GM23338 (cell line): ENCODE data around the gene SIL1. TPM values are rescaled to one million over a fixed set of nuclear protein-coding genes. Genes with fewer than 3 reads are reported as not detected.
A peak's percentile ranks its signal among the peaks of the same experiment; 100 is the strongest.

Experiments used
- ATAC-seq: fragments of 200-7000 bp; cut with Tn5 transposase; 3 replicates; pipeline ENCODE4 v1.9.1; 2020
- DNase-seq: peaks from one replicate; pipeline ENCODE4 v3.0.0-alpha.2; 2015; ENCODE audit warnings: low spot score
- H2AFZ ChIP-seq: fragments of 200-600 bp; sonication (generic); 2 replicates; pipeline ENCODE4 v1.8.0; 2016; ENCODE audit warnings: antibody characterized with exemption, mild to moderate bottlenecking, moderate library complexity
- H3F3A ChIP-seq: fragments of 200-600 bp; sonication (generic); replicated peaks from 2 replicates; pipeline ENCODE4 v1.8.0; 2017; ENCODE audit warnings: antibody characterized with exemption, mixed run types, low read depth
- H3K27ac ChIP-seq: fragments of 200-600 bp; sonication (generic); 2 replicates; pipeline ENCODE4 v1.6.1; 2016; ENCODE audit warnings: low read depth
- H3K27me3 ChIP-seq: fragments of 200-600 bp; sonication (generic); 2 replicates; pipeline ENCODE4 v1.8.0; 2016; ENCODE audit warnings: mild to moderate bottlenecking, mixed run types, moderate library complexity; ENCODE audit not compliant: insufficient read depth
- H3K36me3 ChIP-seq: fragments of 200-600 bp; sonication (generic); 2 replicates; pipeline ENCODE4 v1.8.0; 2016; ENCODE audit warnings: mild to moderate bottlenecking; ENCODE audit not compliant: insufficient read depth
- H3K4me1 ChIP-seq: fragments of 200-600 bp; sonication (generic); 2 replicates; pipeline ENCODE4 v1.8.0; 2016; ENCODE audit warnings: mild to moderate bottlenecking, moderate library complexity; ENCODE audit not compliant: insufficient read depth
- H3K4me2 ChIP-seq: fragments of 200-600 bp; sonication (generic); 2 replicates; pipeline ENCODE4 v1.7.1; 2017; ENCODE audit warnings: mixed run types
- H3K4me3 ChIP-seq: fragments of 200-600 bp; sonication (generic); 2 replicates; pipeline ENCODE4 v1.6.1; 2016; ENCODE audit warnings: mixed run types
- H3K79me2 ChIP-seq: fragments of 200-600 bp; sonication (generic); replicated peaks from 2 replicates; pipeline ENCODE4 v1.8.0; 2017; ENCODE audit warnings: mild to moderate bottlenecking; ENCODE audit not compliant: insufficient read depth
- H3K9me2 ChIP-seq: fragments of 200-600 bp; sonication (generic); 2 replicates; pipeline ENCODE4 v1.8.0; 2017; ENCODE audit not compliant: insufficient read depth
- H4K20me1 ChIP-seq: fragments of 200-600 bp; sonication (generic); replicated peaks from 2 replicates; pipeline ENCODE4 v1.8.0; 2017; ENCODE audit warnings: mild to moderate bottlenecking; ENCODE audit not compliant: insufficient read depth
- H3K27ac Mint-ChIP-seq: 2 replicates; pipeline ENCODE4 v1.8.0; 2020; ENCODE audit warnings: inconsistent platforms, mild to moderate bottlenecking, moderate library complexity, mixed read lengths
- H3K27me3 Mint-ChIP-seq: 3 replicates; pipeline ENCODE4 v1.8.0; 2022; ENCODE audit warnings: low read depth, mild to moderate bottlenecking, moderate library complexity, mixed read lengths, inconsistent platforms; ENCODE audit not compliant: insufficient read depth, poor library complexity
- H3K36me3 Mint-ChIP-seq: 3 replicates; pipeline ENCODE4 v1.8.0; 2021; ENCODE audit warnings: low read depth, mild to moderate bottlenecking, inconsistent platforms, moderate library complexity, mixed read lengths
- H3K4me1 Mint-ChIP-seq: 3 replicates; pipeline ENCODE4 v1.8.0; 2020; ENCODE audit warnings: mild to moderate bottlenecking, inconsistent platforms, mixed read lengths
- H3K4me3 Mint-ChIP-seq: 3 replicates; pipeline ENCODE4 v1.8.0; 2021; ENCODE audit warnings: moderate library complexity, mild to moderate bottlenecking, inconsistent platforms, mixed read lengths
- H3K9me3 Mint-ChIP-seq: 3 replicates; pipeline ENCODE4 v1.8.0; 2020; ENCODE audit warnings: moderate library complexity, mild to moderate bottlenecking, inconsistent platforms, mixed read lengths
- CTCF ChIP-seq, 2 experiments: fragments of 200-600 bp in 1 of 2; sonication (generic) in 1 of 2; conservative IDR thresholded peaks; 2 replicates each; pipeline versions ENCODE4 v1.5.1 to v1.6.1; 2016 to 2017; ENCODE audit warnings: antibody characterized with exemption in 2 of 2, low read depth in 2 of 2, mild to moderate bottlenecking in 2 of 2, moderate library complexity in 1 of 2
- ETS1 ChIP-seq: IDR thresholded peaks from 2 replicates; pipeline ENCODE4 v1.6.1; 2016; ENCODE audit warnings: antibody characterized with exemption
- EZH2 ChIP-seq: fragments of 200-600 bp; sonication (generic); IDR thresholded peaks from one replicate; pipeline ENCODE4 v1.8.0; 2017; ENCODE audit warnings: antibody characterized with exemption, mild to moderate bottlenecking, low read depth; ENCODE audit not compliant: unreplicated experiment
- EZH2phosphoT487 ChIP-seq: fragments of 200-600 bp; sonication (generic); IDR thresholded peaks from one replicate; pipeline ENCODE4 v1.8.1; 2018; ENCODE audit warnings: antibody characterized with exemption; ENCODE audit not compliant: unreplicated experiment
- JUNB ChIP-seq: IDR thresholded peaks from one replicate; pipeline ENCODE4 v1.6.1; 2016; ENCODE audit warnings: antibody characterized with exemption; ENCODE audit not compliant: unreplicated experiment
- NANOG ChIP-seq: IDR thresholded peaks from 2 replicates; pipeline ENCODE4 v1.6.1; 2016; ENCODE audit warnings: antibody characterized with exemption, borderline replicate concordance
- POLR2AphosphoS5 ChIP-seq: IDR thresholded peaks from 2 replicates; pipeline ENCODE4 v1.6.1; 2016; ENCODE audit warnings: antibody characterized with exemption, low read depth
- REST ChIP-seq: IDR thresholded peaks from one replicate; pipeline ENCODE4 v1.6.1; 2018; ENCODE audit warnings: antibody characterized with exemption; ENCODE audit not compliant: unreplicated experiment
- STAT1 ChIP-seq: IDR thresholded peaks from one replicate; pipeline ENCODE4 v1.6.1; 2016; ENCODE audit warnings: antibody characterized with exemption; ENCODE audit not compliant: unreplicated experiment
- ZNF114 ChIP-seq: fragments of 250-450 bp; sonication (Bioruptor Pico); IDR thresholded peaks from 2 replicates; pipeline ENCODE4 v1.5.0; 2020; ENCODE audit warnings: mild to moderate bottlenecking, moderate library complexity
- ZNF331 ChIP-seq: fragments of 250-450 bp; sonication (Bioruptor Pico); IDR thresholded peaks from 2 replicates; pipeline ENCODE4 v1.5.0; 2020; ENCODE audit warnings: low read depth, mild to moderate bottlenecking, moderate library complexity
- polyA plus RNA-seq: library from polyadenylated mRNA; unstranded; fragments of >200 nt; fragmentation: Nextera tagmentation; extraction: Ambion mirVana; gene quantifications from 2 replicates; pipeline ENCODE4 v1.2.1, GENCODE V29; 2016
- total RNA-seq: library from RNA; depleted of rRNA; stranded (reverse); fragments of >200 nt; shearing (Covaris generic); gene quantifications from 2 replicates; pipeline ENCODE4 v1.2.3, GENCODE V29; 2014

Gene SIL1
- total and polyA plus RNA-seq, 2 experiments from 2014 or later: 5.5 to 5.9 TPM

- TF ChIP-seq CTCF (conservative IDR thresholded peaks at IDR 0.05; ENCODE audit: low read depth in 2 of 2) (peak in 1 of 2 experiments; percentile 30; a peak in 2 of 4 replicates), JUNB (no peak), EZH2 (no peak)
Observed at GRCh38 chr5:138942861-138943260, 255.3 kb downstream of the SIL1 start (continued).

GRCh38 chr5:138942066-138942465 is 256.1 kb downstream of the SIL1 start:
- Histone ChIP-seq H3K79me2 (no peaks in the 10 kb centered on the region), H3K27me3 (no peaks in the 10 kb centered on the region), H3F3A (no peaks in the 10 kb centered on the region), H3K36me3 (no peaks in the 10 kb centered on the region), H2AFZ (no peak overlapping the region), H4K20me1 (no peaks in the 10 kb centered on the region), H3K4me3 (no peak overlapping the region), H3K4me2 (no peak overlapping the region), H3K9me2 (no peaks in the 10 kb centered on the region), H3K27ac (no peak overlapping the region), H3K4me1 (peaks cover 10% of the 10 kb centered on the region)
- ATAC-seq (no peak), DNase-seq (no peak)
- Mint-ChIP-seq H3K9me3 (no peaks in the 10 kb centered on the region), H3K27ac (no peak overlapping the region), H3K4me3 (no peak overlapping the region), H3K36me3 (no peaks in the 10 kb centered on the region), H3K4me1 (peaks cover 38% of the 10 kb centered on the region), H3K27me3 (peaks cover 21% of the 10 kb centered on the region)
- TF ChIP-seq EZH2phosphoT487 (no peak), JUNB (no peak), ZNF331 (CRISPR knock-in tag) (no peak), NANOG (no peak), STAT1 (no peak), REST (no peak), ZNF114 (CRISPR knock-in tag) (no peak), ETS1 (no peak), POLR2AphosphoS5 (no peak), CTCF (conservative IDR thresholded peaks at IDR 0.05; ENCODE audit: low read depth in 2 of 2) (no peak)
